Inferior parietal cortex (tissue), 1 donor: ENCODE measurements around the gene TRPM2.

Experiments
- DNase-seq: peaks from one replicate; pipeline ENCODE4 v3.0.0-alpha.2; 2016; ENCODE audit errors: extremely low spot score

TRPM2 gene

DNA sequence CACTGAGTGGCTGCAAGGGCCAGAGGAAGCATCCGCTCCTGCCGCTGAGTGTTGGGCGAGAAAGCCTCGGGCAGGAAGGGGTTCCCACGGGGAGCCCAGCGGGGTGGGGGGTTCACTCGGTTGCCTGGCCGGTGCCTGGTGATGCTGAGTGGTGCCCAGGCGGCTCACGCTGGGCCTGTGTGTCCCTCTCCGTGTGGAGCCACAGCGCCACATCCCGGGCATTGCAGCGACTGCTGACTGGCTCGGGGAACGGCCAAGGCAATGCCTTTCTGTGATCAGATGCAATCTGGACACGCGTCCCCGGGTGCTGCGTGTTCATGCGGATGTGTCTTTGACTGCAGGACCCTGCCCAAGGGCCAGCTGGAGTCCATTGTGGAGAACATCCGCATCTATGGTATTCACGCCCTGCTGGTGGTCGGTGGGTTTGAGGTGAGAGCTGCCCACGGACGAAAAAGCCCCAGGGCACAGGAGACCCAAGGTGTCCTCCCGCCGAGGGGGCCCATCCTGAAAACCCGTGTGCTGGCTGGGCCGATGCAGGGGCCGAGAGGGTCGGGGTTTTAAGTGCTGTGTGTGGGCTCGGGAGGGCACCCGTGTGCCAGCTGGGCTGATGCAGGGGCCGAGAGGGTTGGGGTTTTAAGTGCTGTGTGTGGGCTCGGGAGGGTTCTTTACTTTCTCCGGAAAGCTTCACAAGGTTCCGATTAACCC, 30.6 kb upstream of the TRPM2 start:
- DNase-seq, result no peak

DNA sequence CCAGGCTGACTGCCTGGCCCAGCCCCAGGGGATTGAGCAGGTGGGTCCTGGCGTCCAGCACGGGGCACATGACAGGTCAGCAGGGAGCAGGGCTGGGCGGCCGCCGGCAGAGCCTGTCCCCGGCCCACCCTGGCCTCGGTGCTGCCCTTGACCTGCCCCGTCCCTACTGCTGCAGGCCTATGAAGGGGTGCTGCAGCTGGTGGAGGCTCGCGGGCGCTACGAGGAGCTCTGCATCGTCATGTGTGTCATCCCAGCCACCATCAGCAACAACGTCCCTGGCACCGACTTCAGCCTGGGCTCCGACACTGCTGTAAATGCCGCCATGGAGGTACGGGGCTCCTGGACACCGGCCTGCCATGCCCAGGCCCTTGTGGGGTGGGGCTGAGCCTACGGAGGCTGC, 29.8 kb upstream of the TRPM2 start:
- DNase-seq, result no peak

DNA sequence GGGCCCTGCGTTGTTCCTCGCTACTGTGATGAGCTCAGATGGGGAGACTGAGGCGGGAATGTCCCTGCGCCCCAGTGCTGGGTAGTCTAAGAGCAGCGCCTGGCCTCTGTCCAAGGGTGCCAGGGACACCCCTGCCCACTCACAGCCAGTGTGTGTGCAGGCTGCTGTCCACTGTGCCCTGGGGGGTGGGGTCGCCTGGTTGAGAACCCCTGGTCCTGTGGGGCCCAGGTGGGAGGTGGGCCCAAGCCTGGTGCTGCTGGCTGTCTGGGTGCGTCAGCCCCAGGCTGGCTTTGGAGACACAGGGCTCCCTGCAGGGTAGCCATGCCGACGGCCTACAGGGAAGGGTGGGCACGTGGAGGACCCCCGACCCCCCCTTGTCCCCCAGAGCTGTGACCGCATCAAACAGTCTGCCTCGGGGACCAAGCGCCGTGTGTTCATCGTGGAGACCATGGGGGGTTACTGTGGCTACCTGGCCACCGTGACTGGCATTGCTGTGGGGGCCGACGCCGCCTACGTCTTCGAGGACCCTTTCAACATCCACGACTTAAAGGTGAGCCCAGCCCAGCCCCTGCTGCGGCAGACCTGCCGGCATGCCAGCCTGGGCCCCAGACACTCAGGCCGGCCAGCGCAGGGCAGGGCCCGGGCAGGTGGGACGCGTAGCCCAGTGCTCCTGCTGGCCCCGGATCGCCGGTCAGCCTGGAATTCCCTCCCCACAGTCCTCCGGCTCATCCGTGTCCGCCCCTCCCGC, 29.1 kb upstream of the TRPM2 start:
- no peak for DNase-seq

DNA sequence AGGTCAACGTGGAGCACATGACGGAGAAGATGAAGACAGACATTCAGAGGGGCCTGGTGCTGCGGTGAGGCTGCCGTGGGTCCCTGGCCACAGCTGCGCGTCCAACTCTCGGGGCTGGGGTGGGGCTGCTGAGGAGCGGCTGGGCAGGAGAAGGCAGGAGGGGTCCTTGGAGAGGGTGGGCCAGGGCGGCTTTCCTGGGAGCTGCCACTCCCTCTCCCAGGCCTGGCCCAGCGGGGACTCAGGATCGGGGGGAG, 28.6 kb upstream of the TRPM2 start:
- no peak for DNase-seq

DNA sequence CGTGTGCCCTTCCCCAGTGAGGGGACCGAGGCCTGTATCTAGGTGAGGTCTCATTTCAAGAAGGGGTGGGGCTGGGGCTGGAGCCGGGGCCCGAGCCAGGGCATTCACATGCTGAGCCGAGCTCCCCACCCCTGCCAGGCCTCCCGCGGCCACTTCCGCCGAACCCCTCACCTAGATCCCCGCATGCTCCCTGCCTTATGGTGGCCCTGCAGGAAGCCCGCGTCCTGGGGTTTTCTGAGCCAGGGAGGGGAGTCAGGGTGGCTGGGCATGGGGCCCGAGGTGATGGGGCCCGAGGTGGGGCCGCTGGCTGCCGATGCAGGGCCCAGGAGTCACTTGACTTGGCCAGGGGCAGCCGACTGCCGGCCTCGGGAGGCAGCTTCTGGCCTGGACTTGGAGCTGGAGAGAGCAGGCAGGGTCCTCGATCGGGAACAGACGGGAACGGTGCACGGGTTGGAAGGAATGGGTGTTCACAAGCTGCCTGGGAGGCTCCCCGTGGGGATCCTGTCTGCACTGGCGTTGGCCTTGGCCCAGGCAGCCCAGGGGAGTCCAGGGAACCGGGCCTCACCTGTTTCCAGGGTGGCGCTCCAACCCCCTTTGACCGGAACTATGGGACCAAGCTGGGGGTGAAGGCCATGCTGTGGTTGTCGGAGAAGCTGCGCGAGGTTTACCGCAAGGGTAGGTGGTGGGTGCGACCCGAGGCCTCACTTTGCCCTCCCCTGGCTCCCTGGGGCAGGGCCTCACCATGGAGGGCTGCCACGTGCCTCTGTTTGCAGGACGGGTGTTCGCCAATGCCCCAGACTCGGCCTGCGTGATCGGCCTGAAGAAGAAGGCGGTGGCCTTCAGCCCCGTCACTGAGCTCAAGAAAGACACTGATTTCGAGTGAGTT, 27.8 kb upstream of the TRPM2 start:
- DNase-seq, result no peak

DNA sequence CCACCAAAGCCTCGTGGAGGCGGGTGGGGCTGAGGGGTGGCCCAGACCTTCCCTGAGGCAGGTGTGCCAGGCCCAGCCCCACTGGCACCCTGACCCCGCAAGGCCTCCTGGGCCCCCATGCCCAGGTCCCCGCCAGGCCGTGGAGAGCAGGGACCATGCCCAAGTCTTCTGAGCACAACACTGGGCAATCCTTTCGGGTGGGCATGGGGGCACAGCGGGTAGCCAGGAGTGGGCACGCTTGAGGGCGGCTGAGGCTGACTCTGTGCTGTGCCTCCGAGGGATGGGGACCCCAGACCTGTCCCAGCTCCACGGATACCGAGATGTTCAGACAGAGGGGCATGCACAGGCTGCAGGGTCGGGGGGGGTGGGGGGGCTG, 27.2 kb upstream of the TRPM2 start:
- no peak for DNase-seq

DNA sequence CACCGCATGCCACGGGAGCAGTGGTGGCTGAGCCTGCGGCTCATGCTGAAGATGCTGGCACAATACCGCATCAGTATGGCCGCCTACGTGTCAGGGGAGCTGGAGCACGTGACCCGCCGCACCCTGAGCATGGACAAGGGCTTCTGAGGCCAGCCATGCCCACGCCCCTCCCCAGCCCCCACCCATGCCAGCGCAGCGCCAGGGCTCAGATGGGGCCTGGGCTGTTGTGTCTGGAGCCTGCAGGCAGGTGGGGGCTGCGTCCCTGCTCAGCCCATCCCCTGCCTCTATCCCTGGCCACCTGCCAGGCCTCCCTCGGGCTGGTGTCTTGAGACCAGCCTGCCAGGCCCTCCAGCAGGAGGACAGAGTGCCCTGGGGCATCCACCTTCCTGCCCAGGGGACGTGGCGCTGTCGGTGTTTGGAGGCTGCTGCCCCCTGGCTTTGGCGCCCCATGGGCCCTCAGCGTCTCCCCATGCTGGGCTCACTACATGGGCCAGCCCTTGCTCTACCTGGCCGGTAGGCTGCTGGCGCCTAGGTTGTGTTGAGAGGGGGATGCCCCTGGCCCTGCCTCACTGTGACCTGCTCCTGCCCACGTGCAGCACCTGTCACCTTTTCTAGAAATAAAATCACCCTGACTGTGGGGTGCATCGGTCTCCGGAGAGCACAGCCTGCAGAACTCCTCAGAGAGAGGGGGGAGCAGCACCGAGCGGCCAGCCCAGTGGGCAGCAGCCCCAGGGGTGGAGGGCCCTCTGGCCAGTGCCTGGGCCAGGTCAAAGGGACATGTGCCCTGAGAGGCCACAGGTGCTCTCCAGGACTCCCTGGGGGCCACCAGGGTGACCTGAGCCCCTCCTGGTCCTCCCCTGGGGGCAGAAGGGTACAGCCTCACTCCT, 26.5 kb upstream of the TRPM2 start:
- no peak for DNase-seq

DNA sequence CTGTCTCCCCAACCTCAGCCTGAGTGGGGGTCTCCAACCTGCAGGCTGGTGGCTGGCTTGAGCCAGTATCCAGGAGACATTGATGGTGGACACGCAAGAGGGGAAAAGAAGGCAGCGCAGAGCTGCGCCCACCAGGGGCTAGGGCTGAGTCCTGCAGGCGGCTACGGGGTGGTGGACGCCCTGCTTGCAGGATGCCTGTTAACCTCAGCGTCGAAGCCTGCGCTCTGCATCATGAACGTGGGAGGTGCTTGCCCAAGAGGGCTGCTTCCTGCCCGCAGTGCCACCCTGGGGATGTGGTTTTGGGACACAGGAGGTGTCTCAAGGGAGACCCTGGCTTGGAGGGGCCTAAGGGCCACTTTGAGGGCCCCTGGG, 25.8 kb upstream of the TRPM2 start:
- no peak for DNase-seq

DNA sequence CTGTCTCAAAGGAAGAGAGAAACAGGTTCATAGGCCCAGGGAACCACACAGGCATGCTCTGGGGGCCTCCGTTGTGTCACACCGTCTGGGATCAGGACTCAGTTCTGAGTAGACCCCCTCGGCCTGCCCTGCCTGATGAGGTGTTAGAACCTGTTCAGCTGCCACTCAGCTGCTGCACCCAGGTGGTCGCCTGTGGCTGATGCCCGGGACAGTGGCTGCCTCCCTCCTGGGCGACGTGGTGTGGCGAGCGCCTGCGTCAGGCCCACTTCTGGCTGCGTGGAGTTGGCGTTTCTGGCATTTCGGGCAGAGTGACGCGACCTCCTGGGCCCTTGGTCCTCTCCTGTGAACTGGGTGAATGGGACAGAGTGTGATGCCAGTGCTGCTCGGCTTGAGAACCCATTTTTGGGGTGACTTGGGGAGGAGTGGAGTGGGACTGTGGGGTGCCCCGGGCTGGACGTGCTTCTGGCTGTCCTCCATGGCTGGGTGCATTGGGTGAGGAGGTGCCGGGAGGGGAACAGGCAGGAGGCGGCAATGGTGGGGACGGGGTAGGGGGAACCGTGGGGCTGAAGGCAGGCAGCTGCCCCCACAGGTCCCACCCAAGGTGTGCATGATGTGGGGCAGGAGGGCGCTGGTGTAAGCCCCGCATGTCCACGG, 25.1 kb upstream of the TRPM2 start:
- no peak for DNase-seq

DNA sequence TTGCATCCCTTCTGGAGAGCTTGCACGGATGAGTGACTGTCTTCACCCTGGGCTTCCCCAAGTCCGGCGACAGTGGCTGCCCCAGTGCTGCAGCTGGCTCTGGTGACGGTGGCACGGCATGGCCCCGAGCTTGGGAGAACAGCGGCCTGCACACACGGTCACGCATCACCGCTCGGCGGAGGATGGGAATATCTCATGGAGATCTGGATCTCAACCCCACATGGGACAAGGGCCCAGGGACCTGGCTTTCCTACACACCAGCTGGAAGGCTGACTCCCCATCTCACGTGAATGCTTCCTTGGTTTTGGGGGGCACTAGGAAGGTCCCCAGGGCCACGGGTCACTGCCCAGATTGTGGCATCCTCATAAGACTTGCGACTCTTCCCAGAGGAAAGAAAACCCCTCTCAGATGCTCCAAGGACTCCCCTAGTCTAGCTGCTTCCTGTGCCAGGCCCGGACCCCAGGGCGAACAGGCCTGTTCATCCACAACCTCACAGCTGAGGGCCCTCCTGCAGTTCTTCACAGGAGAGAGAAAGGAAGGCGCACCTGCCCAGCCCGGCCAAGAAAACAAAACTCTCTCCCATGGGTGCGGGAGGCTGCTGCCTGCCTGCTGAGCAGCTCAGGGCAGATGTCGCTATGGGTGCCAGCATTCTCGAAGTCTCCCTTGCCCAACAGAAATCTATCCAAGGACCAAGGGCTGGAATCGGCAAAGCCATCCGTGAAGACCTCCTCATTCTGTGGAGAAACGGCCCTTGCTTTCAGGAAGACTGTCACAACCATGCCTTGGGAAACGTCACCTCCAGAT, 24.1 kb upstream of the TRPM2 start:
- DNase-seq, result no peak

DNA sequence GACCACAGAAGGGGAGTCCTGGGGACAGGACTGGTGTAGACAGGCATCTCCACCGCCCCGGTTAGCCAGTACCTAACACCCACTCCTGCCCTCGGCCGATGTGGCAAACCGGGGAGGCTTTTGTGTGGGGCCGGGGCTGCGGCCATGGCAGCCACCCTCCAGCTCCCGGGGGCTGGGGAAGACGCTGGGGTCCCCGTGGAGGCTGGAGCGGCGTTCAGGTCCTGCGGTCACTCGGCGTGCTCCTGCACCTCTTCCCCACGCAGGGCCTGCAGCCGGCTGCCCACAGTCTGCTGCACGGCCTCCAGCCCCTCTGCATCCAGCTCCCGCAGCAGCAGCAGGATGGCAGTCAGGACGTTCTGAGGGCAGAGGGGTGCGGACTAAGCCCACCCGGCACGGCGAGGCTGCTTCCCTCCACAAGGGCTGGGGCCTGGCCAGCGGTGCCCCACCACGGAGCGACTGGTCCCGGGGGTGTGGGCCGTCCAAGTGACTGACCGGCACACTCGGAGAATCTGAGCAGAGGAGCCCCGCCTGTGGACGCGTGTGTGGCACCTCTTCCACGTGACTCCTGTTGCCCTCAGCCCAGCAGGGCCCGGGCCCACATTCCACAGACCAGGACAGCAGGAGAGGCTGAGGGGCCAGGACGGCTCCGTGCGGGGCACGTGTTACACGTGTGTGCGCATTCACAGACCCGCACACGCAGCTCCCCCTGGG, 23.3 kb upstream of the TRPM2 start:
- no peak for DNase-seq

DNA sequence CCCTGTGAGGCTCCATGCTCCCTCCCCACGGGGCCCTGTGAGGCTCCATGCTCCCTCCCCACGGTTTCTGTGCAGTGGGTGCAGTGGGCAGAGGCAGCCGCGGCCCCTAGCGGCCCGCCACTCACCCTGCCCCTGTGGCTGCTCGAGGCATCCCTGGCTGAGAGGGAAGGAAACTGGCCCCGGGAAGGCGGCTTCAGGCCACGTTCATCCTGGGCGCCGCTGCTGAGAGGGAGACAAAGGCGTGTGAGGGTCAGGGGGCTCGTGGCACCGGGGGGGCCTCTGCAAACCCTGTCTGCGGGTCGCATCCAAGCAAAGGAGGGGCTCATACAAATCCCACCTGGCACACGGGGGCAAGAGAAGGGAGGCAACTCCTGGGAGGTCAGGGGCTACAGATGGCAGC, 22.7 kb upstream of the TRPM2 start:
- DNase-seq, result no peak

DNA sequence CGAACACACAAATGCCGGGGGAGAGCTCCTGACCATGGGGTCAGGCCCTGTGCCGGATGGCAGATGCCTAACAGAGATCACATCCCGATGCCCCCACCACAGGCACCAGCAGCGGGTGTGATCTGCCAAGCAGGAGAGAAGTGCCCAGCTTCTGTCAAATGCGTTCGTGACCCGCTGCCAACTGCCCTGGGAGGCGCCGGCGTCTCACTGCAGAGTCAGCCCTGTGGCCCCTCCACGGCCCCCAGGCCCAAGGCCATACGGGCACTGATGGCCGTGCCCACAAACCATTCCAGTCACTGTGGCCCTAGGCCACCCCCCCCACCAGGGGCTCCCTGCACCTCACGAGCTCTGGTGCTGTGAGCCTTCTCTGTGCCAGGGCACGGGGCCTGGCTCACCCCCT, 22.2 kb upstream of the TRPM2 start:
- no peak for DNase-seq

DNA sequence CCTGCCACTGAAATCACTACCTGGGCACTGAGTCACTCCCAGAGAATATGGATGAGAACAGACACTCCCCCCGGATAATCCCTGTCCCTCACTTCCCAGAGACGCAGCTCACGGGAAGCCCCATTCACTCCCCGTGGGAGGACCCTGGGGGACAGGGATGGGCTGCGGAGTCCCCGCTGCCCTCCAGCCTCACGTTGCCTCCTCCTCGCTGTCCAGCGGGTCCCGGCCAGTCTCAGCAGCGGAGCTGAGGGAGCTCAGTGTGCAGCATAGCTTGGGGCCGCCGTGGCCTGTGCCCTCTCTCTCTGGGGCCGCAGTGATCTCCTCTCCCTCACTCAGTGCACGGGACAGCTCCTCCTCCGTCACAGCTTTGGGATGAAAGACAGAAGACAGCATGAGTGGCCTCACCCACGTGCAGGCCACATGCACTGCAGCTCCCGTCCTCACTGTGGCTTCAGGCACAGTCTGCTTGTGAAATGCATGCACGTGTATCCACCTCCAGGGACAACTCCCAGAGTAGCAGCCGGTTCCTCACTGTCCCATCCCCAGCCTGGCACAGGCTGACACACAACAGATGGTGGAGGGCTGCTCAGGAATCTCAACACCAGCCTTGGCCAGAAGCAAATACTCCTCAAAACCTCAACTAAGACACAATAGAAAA, 21.6 kb upstream of the TRPM2 start:
- DNase-seq, result no peak

DNA sequence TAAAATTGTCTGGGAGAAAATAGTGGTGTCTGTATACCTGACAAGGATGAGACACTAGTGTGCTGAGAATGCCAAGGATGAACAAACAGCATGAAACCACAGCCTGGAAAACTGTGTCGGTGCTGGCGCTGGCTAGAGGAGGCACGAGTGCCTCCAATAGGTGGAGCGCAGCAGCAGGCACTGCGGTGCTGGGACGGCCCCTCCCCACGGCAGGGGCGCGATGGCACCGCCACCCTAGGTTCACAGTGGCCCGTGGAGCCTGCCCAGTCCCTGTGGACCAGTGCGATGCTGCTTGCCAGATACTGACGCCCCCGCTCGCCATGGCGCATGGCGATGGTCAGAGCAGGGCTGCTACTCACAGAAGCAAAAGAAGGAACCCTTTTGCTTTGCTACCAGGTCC, 21.0 kb upstream of the TRPM2 start:
- no peak for DNase-seq

DNA sequence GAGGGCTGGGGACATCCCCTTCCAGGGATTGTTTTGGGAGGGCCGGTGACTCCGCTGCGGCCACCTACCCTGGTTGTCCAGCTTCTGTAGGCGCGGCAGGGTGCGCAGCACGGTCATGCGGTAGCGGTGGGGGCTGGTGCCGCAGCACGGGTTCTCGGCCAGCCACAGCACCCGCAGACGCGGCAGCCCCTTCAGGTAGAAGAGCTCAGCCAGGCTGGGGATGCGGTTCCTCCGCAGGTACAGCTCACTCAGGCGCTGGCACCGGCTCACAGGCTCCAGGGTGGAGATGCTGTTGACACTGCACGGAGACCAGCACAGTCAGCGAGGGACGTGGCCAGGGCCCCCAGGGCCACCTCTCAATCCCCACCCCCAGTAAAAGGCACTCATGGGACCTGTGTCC, 20.5 kb upstream of the TRPM2 start:
- no peak for DNase-seq

DNA sequence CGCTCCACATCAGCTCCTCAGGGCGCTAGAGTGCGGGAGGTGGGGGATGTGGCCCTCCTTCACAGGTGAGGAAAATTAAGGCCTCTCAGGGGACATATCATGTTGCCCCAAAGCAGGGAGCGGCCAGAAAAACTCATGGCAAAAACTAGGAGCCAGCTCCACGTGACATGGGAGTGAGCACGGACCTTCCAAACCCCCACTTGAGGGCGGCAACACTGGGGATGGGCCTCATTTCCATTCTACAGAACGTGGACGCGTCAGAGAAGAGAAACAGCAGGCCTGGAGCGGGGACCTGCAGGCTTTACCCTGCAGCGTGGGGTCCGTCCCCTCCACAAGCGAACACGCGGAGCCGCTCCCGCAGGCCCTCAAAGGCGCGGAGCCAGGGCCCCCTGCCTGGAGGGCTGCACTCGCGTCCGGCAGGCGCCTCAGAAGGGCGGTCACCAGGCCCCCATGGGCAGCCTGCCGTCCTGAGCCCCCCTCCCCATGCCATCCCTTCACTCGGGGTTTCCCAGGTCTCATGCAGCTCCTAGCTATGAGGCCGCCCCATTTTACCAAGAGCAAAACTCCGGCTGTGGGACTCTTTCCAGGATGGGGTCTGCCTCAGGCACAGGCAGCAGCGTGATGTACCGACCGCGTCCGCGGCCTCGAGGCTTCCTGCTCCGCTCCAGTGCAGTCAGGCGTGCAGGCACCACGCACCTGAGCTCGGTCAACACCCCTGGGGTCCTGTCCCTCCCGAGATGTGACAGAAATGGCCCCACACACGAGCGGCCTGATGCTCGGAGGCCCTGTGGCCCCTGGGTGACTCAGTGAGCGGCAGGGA, 19.7 kb upstream of the TRPM2 start:
- no peak for DNase-seq

DNA sequence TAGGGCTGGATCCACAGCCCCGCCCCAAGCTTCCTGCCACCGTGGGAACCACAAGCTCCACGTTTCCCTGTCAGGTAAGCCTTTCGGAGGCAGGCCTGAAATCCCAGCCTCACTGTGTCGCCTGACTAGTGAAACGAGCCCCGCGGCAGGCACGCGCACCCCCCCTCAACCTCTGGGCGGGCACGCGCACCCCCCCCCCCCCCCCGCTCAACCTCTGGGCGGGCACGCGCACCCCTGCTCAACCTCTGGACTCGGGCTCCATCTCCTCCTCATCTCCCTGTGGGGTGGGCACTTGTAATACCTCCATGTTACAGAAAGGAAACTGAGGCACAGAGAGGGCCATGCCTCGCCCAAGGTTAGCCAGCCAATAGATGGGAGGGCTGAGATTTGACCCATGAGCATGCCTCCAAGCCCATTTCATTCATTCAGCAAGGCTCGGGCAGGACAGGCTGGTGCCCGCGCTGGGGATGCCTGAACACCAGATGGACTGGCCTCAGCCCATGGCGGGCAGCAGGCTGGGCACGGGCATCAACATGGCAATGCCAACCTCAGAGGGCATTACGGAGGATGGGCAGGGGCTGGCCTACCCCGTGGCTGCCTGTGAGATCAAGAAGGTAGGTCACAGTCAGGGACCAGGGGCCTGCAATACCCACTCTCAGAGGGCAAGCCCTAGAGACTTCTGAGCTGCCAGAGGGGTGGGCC, 18.9 kb upstream of the TRPM2 start:
- DNase-seq, result no peak
